Measurements from ENCODE around the gene SENP6.
"Not testable (repeated sequence)": the region's sequence is repeated elsewhere in the genome, so short reads cannot be mapped to it uniquely, and the experiment has no call there.

Gene SENP6

GRCh38 chr6:75588948-75589347 is 12.7 kb upstream of the SENP6 start:
- no peaks in the 10 kb centered on the region for H3K4me1 ChIP-seq (ENCODE audit: control insufficient read depth in 1 of 2, insufficient read depth in 1 of 2, low read depth in 1 of 2, low read length in 1 of 2)
- TF ChIP-seq CTCF (IDR thresholded peaks at IDR 0.05), result no peak
- H3K27ac ChIP-seq, result no peak overlapping the region
- H3K36me3 ChIP-seq, result no peaks in the 10 kb centered on the region
- H3K4me3 ChIP-seq (ENCODE audit: low read depth in 1 of 2, low read length in 1 of 2), result no peak overlapping the region
- no peaks in the 10 kb centered on the region for H3K9me3 ChIP-seq
- no peaks in the 10 kb centered on the region for H3K27me3 ChIP-seq

GRCh38 chr6:75590370-75590769 is 11.3 kb upstream of the SENP6 start:
- Histone ChIP-seq H3K9me3 (no peaks in the 10 kb centered on the region), H3K27ac (no peak overlapping the region), H3K4me1 (ENCODE audit: control insufficient read depth in 1 of 2, insufficient read depth in 1 of 2, low read depth in 1 of 2, low read length in 1 of 2) (no peaks in the 10 kb centered on the region), H3K36me3 (no peaks in the 10 kb centered on the region), H3K4me3 (ENCODE audit: low read depth in 1 of 2, low read length in 1 of 2) (no peak overlapping the region), H3K27me3 (no peaks in the 10 kb centered on the region)
- TF ChIP-seq CTCF (IDR thresholded peaks at IDR 0.05), result no peak

GRCh38 chr6:75596380-75596779 is 5.3 kb upstream of the SENP6 start:
- H3K36me3 ChIP-seq; H3K4me1 ChIP-seq (ENCODE audit: control insufficient read depth in 1 of 2, insufficient read depth in 1 of 2, low read depth in 1 of 2, low read length in 1 of 2); H3K27ac ChIP-seq; H3K4me3 ChIP-seq (ENCODE audit: low read depth in 1 of 2, low read length in 1 of 2); H3K9me3 ChIP-seq; H3K27me3 ChIP-seq: not testable (repeated sequence)

GRCh38 chr6:75600768-75601167 is 912 bp upstream of the SENP6 start:
- Histone ChIP-seq H3K4me3 (ENCODE audit: low read depth in 1 of 2, low read length in 1 of 2) (no peak overlapping the region), H3K4me1 (ENCODE audit: control insufficient read depth in 1 of 2, insufficient read depth in 1 of 2, low read depth in 1 of 2, low read length in 1 of 2) (peaks cover 34 to 35% of the 10 kb centered on the region in 2 experiments), H3K36me3 (no peaks in the 10 kb centered on the region), H3K27me3 (no peaks in the 10 kb centered on the region), H3K9me3 (no peaks in the 10 kb centered on the region), H3K27ac (peak overlapping the region; percentile 87)
- TF ChIP-seq CTCF (IDR thresholded peaks at IDR 0.05), result no peak

- no peak for TF ChIP-seq CTCF (IDR thresholded peaks at IDR 0.05)
- Histone ChIP-seq H3K4me1 (ENCODE audit: control insufficient read depth in 1 of 2, insufficient read depth in 1 of 2, low read depth in 1 of 2, low read length in 1 of 2) (peaks cover 51 to 52% of the 10 kb centered on the region in 2 experiments), H3K36me3 (no peaks in the 10 kb centered on the region), H3K27ac (peak overlapping the region; percentile 87), H3K9me3 (no peaks in the 10 kb centered on the region), H3K4me3 (ENCODE audit: low read depth in 1 of 2, low read length in 1 of 2) (peak overlapping the region; percentile 86 to 88), H3K27me3 (no peaks in the 10 kb centered on the region)
Observed at GRCh38 chr6:75602246-75603105, 796 bp downstream of the SENP6 start.

- H3K27me3 ChIP-seq, result no peaks in the 10 kb centered on the region
- peak overlapping the region; percentile 86 to 88 for H3K4me3 ChIP-seq (ENCODE audit: low read depth in 1 of 2, low read length in 1 of 2)
- TF ChIP-seq CTCF (IDR thresholded peaks at IDR 0.05), result no peak
- no peaks in the 10 kb centered on the region for H3K9me3 ChIP-seq
- H3K27ac ChIP-seq, result peak overlapping the region; percentile 87
- peaks cover 57 to 58% of the 10 kb centered on the region in 2 experiments for H3K4me1 ChIP-seq (ENCODE audit: control insufficient read depth in 1 of 2, insufficient read depth in 1 of 2, low read depth in 1 of 2, low read length in 1 of 2)
- no peaks in the 10 kb centered on the region for H3K36me3 ChIP-seq
Observed at GRCh38 chr6:75603106-75603420, 1.4 kb downstream of the SENP6 start.

Data from neutrophil (primary cell).